OCI-LY3 (cell line): Measurements from ENCODE around the gene SH3RF3.

Experiments
- H2AFZ ChIP-seq: fragments of 200-600, 300-600 bp; shearing (Covaris generic); 2 replicates; pipeline ENCODE4 v1.6.0; 2014; ENCODE audit warnings: antibody characterized with exemption, low read depth, low read length
- H3K27ac ChIP-seq: fragments of 200-600, 300-600 bp; sonication (generic); 2 replicates; pipeline ENCODE4 v1.5.1; 2014; ENCODE audit warnings: mild to moderate bottlenecking, low read length, moderate library complexity, mixed read lengths
- H3K27me3 ChIP-seq: fragments of 200-600, 300-600 bp; sonication (generic); 2 replicates; pipeline ENCODE4 v1.6.1; 2014; ENCODE audit warnings: low read depth, low read length, mixed read lengths
- H3K36me3 ChIP-seq: fragments of 200-600, 300-600 bp; sonication (generic); replicated peaks from 2 replicates; pipeline ENCODE3; 2014; ENCODE audit warnings: low read depth, low read length, mixed read lengths
- H3K4me1 ChIP-seq: fragments of 300-600, 200-600 bp; sonication (generic); 2 replicates; pipeline ENCODE4 v1.6.1; 2014; ENCODE audit warnings: low read length, mixed read lengths
- H3K4me2 ChIP-seq: fragments of 200-600, 300-600 bp; sonication (generic); 2 replicates; pipeline ENCODE4 v1.6.1; 2014; ENCODE audit warnings: low read length, mixed read lengths
- H3K4me3 ChIP-seq: fragments of 300-600, 200-600 bp; sonication (generic); 2 replicates; pipeline ENCODE4 v1.5.1; 2014; ENCODE audit warnings: antibody characterized with exemption, mild to moderate bottlenecking, low read length, moderate library complexity
- H3K79me2 ChIP-seq: fragments of 300-600, 200-600 bp; shearing (Covaris generic); 2 replicates; pipeline ENCODE4 v1.6.1; 2014; ENCODE audit warnings: mild to moderate bottlenecking, low read length, mixed read lengths
- H3K9ac ChIP-seq: fragments of 300-600, 200-600 bp; shearing (Covaris generic); 2 replicates; pipeline ENCODE4 v1.6.0; 2014; ENCODE audit warnings: mild to moderate bottlenecking, low read length, moderate library complexity
- H3K9me3 ChIP-seq: fragments of 200-600, 300-600 bp; shearing (Covaris generic); 2 replicates; pipeline ENCODE4 v1.6.1; 2014; ENCODE audit warnings: low read length, mixed read lengths; ENCODE audit not compliant: insufficient read depth
- H4K20me1 ChIP-seq: fragments of 200-600, 300-600 bp; sonication (generic); 2 replicates; pipeline ENCODE4 v1.6.1; 2016; ENCODE audit warnings: low read length, mixed read lengths; ENCODE audit not compliant: insufficient read depth
- CTCF ChIP-seq: fragments of 200-600, 300-600 bp; sonication (generic); IDR thresholded peaks from 2 replicates; pipeline ENCODE4 v1.5.1; 2014; ENCODE audit warnings: antibody characterized with exemption, low read length, low read depth
- EZH2phosphoT487 ChIP-seq: fragments of 200-600 bp; shearing (Covaris generic); IDR thresholded peaks from 2 replicates; pipeline ENCODE4 v1.6.1; 2018; ENCODE audit warnings: antibody characterized with exemption, mixed run types, low read depth

The SH3RF3 gene

GRCh38 chr2:109164311-109164710, 35.3 kb downstream of the SH3RF3 start:
- Histone ChIP-seq H3K9ac (no peak overlapping the region), H2AFZ (no peak overlapping the region), H3K27ac (no peak overlapping the region)

GRCh38 chr2:109164739-109165221, 35.8 kb downstream of the SH3RF3 start:
- Histone ChIP-seq H3K79me2 (no peaks in the 10 kb centered on the region), H3K4me2 (no peak overlapping the region)
- no peak for TF ChIP-seq CTCF
- TF ChIP-seq EZH2phosphoT487, result no peak

More at GRCh38 chr2:109164311-109164710, 35.3 kb downstream of the SH3RF3 start:
- H3K4me3 ChIP-seq, result no peak overlapping the region
- no peaks in the 10 kb centered on the region for H3K79me2 ChIP-seq
- H3K4me2 ChIP-seq, result no peak overlapping the region
- no peaks in the 10 kb centered on the region for H4K20me1 ChIP-seq
- peaks cover 20% of the 10 kb centered on the region for H3K27me3 ChIP-seq
- H3K4me1 ChIP-seq, result no peaks in the 10 kb centered on the region
- TF ChIP-seq CTCF (no peak), EZH2phosphoT487 (no peak)
- no peaks in the 10 kb centered on the region for H3K36me3 ChIP-seq
- H3K9me3 ChIP-seq, result no peaks in the 10 kb centered on the region

GRCh38 chr2:109166811-109167210, 37.8 kb downstream of the SH3RF3 start:
- H3K79me2 ChIP-seq, result no peaks in the 10 kb centered on the region
- peaks cover 16% of the 10 kb centered on the region for H3K27me3 ChIP-seq
- no peak overlapping the region for H3K4me3 ChIP-seq
- no peaks in the 10 kb centered on the region for H4K20me1 ChIP-seq
- no peaks in the 10 kb centered on the region for H3K36me3 ChIP-seq
- no peak overlapping the region for H3K4me2 ChIP-seq
- TF ChIP-seq EZH2phosphoT487, result no peak
- TF ChIP-seq CTCF, result no peak
- no peak overlapping the region for H3K9ac ChIP-seq
- no peak overlapping the region for H2AFZ ChIP-seq
- no peaks in the 10 kb centered on the region for H3K9me3 ChIP-seq
- no peaks in the 10 kb centered on the region for H3K4me1 ChIP-seq
- H3K27ac ChIP-seq, result no peak overlapping the region

More at GRCh38 chr2:109164739-109165221, 35.8 kb downstream of the SH3RF3 start:
- Histone ChIP-seq H3K9me3 (no peaks in the 10 kb centered on the region), H3K4me1 (no peaks in the 10 kb centered on the region), H2AFZ (no peak overlapping the region), H4K20me1 (no peaks in the 10 kb centered on the region), H3K36me3 (no peaks in the 10 kb centered on the region), H3K27me3 (peaks cover 21% of the 10 kb centered on the region), H3K9ac (no peak overlapping the region), H3K4me3 (no peak overlapping the region), H3K27ac (no peak overlapping the region)

GRCh38 chr2:109168086-109168485, 39.1 kb downstream of the SH3RF3 start:
- no peak overlapping the region for H3K4me3 ChIP-seq
- no peak overlapping the region for H3K4me2 ChIP-seq
- no peaks in the 10 kb centered on the region for H4K20me1 ChIP-seq
- H3K27ac ChIP-seq, result no peak overlapping the region
- no peaks in the 10 kb centered on the region for H3K36me3 ChIP-seq
- H2AFZ ChIP-seq, result no peak overlapping the region
- H3K9ac ChIP-seq, result no peak overlapping the region
- H3K4me1 ChIP-seq, result no peaks in the 10 kb centered on the region
- no peak for TF ChIP-seq EZH2phosphoT487
- no peak for TF ChIP-seq CTCF
- peaks cover 16% of the 10 kb centered on the region for H3K27me3 ChIP-seq
- no peaks in the 10 kb centered on the region for H3K9me3 ChIP-seq
- no peaks in the 10 kb centered on the region for H3K79me2 ChIP-seq
